Memory B cell (primary cell): ENCODE results near the gene BMPR2.
"Not testable (repeated sequence)": the region's sequence is repeated elsewhere in the genome, so short reads cannot be mapped to it uniquely, and the experiment has no call there.

Experiments
- ATAC-seq: fragments of 150-1000 bp; cut with Tn5 transposase; 2 replicates; pipeline ENCODE4 v1.10.0; 2021; ENCODE audit warnings: low read depth, mild to moderate bottlenecking, moderate library complexity
- DNase-seq, 2 donors: peaks; one replicate each; pipeline ENCODE4 v3.0.0; 2022; ENCODE audit warnings: low spot score in 2 of 2
- H3K27ac Mint-ChIP-seq: one replicate; pipeline ENCODE4 v1.8.0; 2022; ENCODE audit warnings: mild to moderate bottlenecking, moderate library complexity, mixed read lengths
- H3K27me3 Mint-ChIP-seq: one replicate; pipeline ENCODE4 v1.8.0; 2022; ENCODE audit warnings: mixed read lengths
- H3K36me3 Mint-ChIP-seq: one replicate; pipeline ENCODE4 v1.8.0; 2022; ENCODE audit warnings: mild to moderate bottlenecking, mixed read lengths
- H3K4me1 Mint-ChIP-seq: one replicate; pipeline ENCODE4 v1.8.0; 2022; ENCODE audit warnings: mixed read lengths
- H3K4me3 Mint-ChIP-seq: one replicate; pipeline ENCODE4 v1.8.0; 2022; ENCODE audit warnings: mild to moderate bottlenecking, moderate library complexity, mixed read lengths
- H3K9me3 Mint-ChIP-seq: one replicate; pipeline ENCODE4 v1.8.0; 2022; ENCODE audit warnings: mixed read lengths

Gene BMPR2

DNA sequence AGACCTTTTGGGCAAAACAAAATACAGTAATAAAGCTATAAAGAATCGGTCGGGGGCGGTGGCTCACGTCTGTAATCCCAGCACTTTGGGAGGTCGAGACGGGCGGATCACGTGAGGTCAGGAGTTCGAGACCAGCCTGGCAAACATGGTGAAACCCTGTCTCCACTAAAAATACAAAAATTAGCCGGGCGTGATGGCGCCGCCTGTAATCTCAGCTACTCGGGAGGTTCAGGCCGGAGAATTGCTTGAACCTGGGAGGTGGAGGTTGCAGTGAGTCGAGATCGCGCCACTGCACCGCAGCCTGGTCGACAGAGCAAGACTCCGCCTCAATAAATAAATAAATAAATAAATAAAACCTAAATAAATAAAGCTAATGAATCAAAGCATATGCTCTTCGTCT lies 1.7 kb upstream of the BMPR2 start:
- peak overlapping the region; percentile 96 for H3K4me3 Mint-ChIP-seq
- not testable (repeated sequence) for ATAC-seq, H3K9me3 Mint-ChIP-seq, H3K36me3 Mint-ChIP-seq, H3K27me3 Mint-ChIP-seq, H3K27ac Mint-ChIP-seq, DNase-seq
- H3K4me1 Mint-ChIP-seq, result peaks cover 17% of the 10 kb centered on the region

DNA sequence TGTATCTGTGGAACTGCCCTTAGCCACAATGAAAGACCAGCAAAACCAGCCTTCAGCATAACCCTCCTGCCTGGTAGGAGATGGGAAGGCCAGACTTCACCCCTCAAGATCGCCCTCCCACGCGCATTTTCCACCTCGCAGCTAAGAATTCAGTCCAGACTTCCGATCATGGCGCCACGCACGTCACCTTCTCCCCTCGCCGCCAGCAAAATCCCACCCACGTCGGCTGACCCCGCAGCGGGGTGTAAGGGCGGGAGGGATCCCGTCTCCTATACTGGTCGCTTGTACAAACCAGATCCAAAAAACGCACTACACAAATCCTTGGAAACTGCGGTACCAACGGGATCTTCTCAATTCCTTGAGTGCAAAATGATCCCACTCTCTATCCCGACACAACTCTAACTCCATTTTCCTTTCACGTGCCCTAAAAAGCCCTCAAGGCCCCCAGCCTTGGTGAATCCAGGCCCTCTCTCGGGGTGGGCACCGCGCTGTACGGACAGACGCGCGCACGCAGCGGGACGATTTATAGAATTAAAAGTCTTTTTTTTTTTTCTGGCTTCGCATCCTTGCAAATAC lies 1.0 kb upstream of the BMPR2 start:
- peak overlapping the region; percentile 96 for H3K4me3 Mint-ChIP-seq
- peaks cover 21% of the 10 kb centered on the region for H3K4me1 Mint-ChIP-seq
- no peaks in the 10 kb centered on the region for H3K36me3 Mint-ChIP-seq
- H3K9me3 Mint-ChIP-seq, result no peaks in the 10 kb centered on the region
- H3K27ac Mint-ChIP-seq, result peak overlapping the region; percentile 67
- peak in 1 of 2 donors; percentile 22 for DNase-seq
- no peak for ATAC-seq
- H3K27me3 Mint-ChIP-seq, result no peaks in the 10 kb centered on the region

DNA sequence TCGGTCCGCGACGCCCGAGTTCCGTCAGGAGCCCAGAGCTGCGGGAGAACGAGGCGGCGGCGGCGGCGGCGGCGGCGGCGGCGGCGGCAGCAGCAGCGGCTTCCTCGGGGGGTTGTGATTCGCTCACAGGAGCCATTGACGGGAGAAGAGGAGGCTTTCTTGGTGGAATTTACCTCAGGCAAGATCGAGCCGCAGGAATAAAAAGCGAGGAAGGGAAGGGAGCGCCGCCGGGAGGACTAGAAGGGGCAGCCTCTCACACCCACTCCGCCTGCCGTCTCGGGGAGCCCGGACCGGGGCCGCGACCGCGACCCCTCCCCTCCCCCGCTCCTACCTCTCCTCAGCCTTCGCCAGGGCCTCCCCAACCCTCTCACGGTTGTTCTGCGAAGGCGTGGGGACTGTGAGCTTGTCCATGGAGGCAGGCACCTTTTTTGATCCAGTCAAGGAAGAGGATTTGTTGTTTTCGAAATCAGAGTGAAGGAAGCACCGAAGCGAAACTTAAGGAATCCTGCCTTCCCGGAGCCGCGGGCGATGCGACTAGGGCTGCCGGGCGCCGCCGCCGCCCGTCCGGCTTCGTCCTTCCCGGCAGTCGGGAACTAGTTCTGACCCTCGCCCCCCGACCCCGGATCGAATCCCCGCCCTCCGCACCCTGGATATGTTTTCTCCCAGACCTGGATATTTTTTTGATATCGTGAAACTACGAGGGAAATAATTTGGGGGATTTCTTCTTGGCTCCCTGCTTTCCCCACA lies 506 bp downstream of the BMPR2 start:
- no peaks in the 10 kb centered on the region for H3K27me3 Mint-ChIP-seq
- ATAC-seq (peak; percentile 37), DNase-seq (no peak)
- H3K4me1 Mint-ChIP-seq, result peaks cover 24% of the 10 kb centered on the region
- H3K27ac Mint-ChIP-seq, result peak overlapping the region; percentile 67
- no peaks in the 10 kb centered on the region for H3K36me3 Mint-ChIP-seq
- H3K4me3 Mint-ChIP-seq, result peak overlapping the region; percentile 96
- H3K9me3 Mint-ChIP-seq, result no peaks in the 10 kb centered on the region

DNA sequence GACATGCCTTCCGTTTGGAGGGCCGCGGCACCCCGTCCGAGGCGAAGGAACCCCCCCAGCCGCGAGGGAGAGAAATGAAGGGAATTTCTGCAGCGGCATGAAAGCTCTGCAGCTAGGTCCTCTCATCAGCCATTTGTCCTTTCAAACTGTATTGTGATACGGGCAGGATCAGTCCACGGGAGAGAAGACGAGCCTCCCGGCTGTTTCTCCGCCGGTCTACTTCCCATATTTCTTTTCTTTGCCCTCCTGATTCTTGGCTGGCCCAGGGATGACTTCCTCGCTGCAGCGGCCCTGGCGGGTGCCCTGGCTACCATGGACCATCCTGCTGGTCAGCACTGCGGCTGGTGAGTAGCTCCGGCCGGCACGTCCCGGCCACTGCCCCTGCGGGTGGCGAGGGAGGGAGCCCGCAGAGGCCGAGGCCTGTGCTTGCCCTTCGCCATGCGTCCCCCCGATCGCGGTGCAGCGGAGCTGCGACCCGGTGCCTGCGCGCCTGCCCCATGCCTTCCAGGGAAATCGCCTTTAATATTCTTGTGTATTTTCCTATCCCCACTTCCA lies 1.2 kb downstream of the BMPR2 start:
- H3K36me3 Mint-ChIP-seq, result no peaks in the 10 kb centered on the region
- peak overlapping the region; percentile 96 for H3K4me3 Mint-ChIP-seq
- no peaks in the 10 kb centered on the region for H3K9me3 Mint-ChIP-seq
- peak overlapping the region; percentile 67 for H3K27ac Mint-ChIP-seq
- DNase-seq (no peak), ATAC-seq (no peak)
- peaks cover 24% of the 10 kb centered on the region for H3K4me1 Mint-ChIP-seq
- no peaks in the 10 kb centered on the region for H3K27me3 Mint-ChIP-seq

DNA sequence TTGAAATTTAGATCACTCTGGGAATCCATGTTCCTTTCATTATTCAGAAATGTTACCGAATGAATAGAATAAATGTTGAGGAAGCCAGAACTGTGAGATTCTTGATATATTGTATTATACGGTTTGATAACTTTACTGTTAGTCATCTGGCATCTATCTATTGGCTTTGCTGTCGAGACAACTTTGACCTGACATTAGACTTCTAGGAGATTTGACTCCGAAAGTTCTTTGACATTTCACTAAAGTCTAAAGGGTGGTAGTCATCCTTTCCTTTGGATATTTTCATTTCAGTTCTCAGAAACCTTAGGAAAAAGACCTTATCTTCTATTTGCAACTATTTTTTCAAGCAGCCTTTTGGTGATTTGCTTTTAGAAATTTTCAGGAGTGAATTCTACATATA lies 1.9 kb downstream of the BMPR2 start:
- Mint-ChIP-seq H3K27ac (peak overlapping the region; percentile 67), H3K27me3 (no peaks in the 10 kb centered on the region), H3K4me1 (peaks cover 24% of the 10 kb centered on the region), H3K36me3 (no peaks in the 10 kb centered on the region), H3K4me3 (peak overlapping the region; percentile 96), H3K9me3 (no peaks in the 10 kb centered on the region)
- DNase-seq, result no peak
- ATAC-seq, result no peak

DNA sequence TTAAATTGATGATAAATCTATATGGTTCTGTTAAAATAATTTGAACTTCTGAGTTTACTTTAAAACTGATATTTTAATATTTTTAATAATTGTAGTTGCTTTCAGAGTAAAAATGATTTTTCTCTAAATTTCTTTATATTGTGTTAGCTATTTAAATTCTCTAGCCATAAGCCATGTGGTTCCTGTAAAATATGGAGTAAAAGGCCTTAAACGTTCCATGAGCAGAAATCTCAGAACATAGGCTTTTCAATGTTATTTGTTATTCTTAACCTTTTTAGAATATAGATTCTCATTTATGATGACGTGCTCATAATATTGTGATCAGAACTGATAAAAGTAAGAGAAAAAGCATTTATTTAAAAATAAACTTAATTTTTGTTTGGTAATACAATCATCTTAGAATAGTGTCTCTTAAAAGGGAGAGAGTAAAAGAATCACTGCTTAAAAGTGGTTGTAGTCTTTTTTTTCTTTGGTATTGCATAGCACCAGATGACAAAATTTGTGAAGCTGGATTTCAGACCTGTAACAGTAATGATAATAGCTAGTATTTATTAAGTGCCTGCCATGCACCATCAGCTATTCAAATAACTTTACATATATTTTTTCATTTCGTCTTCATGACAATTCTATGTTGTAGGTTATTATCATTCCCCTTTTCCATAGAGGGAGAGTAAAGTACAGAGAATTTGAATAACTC lies 2.7 kb downstream of the BMPR2 start:
- peak overlapping the region; percentile 47 for H3K4me3 Mint-ChIP-seq
- DNase-seq, result no peak
- H3K27ac Mint-ChIP-seq, result peak overlapping the region; percentile 67
- no peak for ATAC-seq
- no peaks in the 10 kb centered on the region for H3K36me3 Mint-ChIP-seq
- H3K27me3 Mint-ChIP-seq, result no peaks in the 10 kb centered on the region
- H3K9me3 Mint-ChIP-seq, result no peaks in the 10 kb centered on the region
- peaks cover 24% of the 10 kb centered on the region for H3K4me1 Mint-ChIP-seq

DNA sequence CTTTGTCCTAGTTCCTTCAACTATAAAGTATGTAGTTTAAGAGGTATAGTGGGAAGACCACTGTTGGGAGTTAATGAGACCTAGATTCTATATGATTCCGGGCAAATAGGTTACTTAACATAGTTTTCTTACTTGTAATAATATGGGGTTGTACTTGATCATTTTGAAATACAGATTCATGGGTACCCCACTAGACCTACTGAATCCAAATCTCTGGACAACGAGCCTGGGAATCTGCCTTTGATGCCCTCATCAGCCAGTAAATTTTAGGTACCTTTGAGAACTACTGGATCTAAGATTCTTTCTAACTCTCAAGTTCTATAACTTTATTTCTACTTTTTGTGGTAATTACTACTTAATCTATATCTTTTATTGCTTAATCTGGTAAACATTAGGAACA lies 6.6 kb downstream of the BMPR2 start:
- H3K27me3 Mint-ChIP-seq, result no peaks in the 10 kb centered on the region
- H3K27ac Mint-ChIP-seq, result no peak overlapping the region
- peaks cover 33% of the 10 kb centered on the region for H3K4me1 Mint-ChIP-seq
- peaks cover 1% of the 10 kb centered on the region for H3K36me3 Mint-ChIP-seq
- H3K4me3 Mint-ChIP-seq, result no peak overlapping the region
- DNase-seq (no peak), ATAC-seq (no peak)
- H3K9me3 Mint-ChIP-seq, result no peaks in the 10 kb centered on the region

DNA sequence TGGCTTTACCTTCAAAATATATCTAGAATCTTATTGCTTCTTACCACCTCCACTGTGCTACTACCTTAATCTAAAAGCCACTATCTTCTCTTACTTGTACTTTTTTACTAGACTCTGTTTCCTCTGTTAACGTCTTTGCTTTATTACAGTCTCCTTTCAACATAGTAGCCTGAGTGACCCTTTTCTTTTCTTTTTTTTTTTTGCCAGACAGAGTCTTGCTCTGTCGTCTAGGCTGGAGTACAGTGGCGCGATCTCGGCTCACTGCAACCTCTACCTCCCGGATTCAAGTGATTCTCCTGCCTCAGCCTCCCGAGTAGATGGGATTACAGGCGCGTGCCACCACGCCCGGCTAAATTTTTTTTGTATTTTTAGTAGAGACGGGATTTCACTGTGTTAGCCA lies 10.4 kb downstream of the BMPR2 start:
- H3K27ac Mint-ChIP-seq, H3K36me3 Mint-ChIP-seq, H3K9me3 Mint-ChIP-seq, ATAC-seq, H3K4me3 Mint-ChIP-seq, H3K27me3 Mint-ChIP-seq, DNase-seq: not testable (repeated sequence)
- peaks cover 16% of the 10 kb centered on the region for H3K4me1 Mint-ChIP-seq

DNA sequence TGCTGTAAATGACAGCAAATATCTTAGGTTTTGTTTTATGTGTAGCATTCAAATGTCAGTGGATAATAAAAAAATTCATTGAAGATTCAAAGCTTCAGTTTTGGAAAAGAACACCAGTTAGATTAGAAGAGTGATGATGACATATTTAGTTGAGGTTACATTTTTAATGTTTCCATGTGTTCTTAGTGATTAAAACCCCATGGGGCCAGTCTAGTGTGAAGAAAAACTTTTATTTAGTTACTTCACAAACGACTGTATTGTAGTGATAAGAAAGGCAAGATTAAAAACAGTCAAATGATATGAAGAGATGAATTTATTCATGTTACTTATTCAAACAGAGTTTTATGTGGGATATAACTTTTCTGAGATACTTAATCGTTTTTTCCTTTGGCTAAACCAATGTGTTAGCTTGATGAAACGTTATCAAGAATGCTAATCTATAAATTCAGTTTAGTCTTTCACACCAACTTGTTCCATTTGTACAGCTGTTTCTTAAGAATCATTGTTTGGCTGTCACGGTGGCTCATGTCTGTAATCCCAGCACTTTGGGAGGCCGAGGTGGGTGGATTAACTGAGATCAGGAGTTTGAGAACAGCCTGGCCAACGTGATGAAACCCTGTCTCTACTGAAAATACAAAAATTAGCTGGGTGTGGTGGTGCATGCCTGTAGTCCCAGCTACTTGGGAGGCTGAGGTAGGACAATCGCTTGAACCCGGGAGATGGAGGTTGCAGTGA lies 11.6 kb downstream of the BMPR2 start:
- ATAC-seq, result no peak
- no peak overlapping the region for H3K27ac Mint-ChIP-seq
- peaks cover 1% of the 10 kb centered on the region for H3K36me3 Mint-ChIP-seq
- peaks cover 16% of the 10 kb centered on the region for H3K4me1 Mint-ChIP-seq
- no peaks in the 10 kb centered on the region for H3K9me3 Mint-ChIP-seq
- no peak for DNase-seq
- no peak overlapping the region for H3K4me3 Mint-ChIP-seq
- no peaks in the 10 kb centered on the region for H3K27me3 Mint-ChIP-seq

DNA sequence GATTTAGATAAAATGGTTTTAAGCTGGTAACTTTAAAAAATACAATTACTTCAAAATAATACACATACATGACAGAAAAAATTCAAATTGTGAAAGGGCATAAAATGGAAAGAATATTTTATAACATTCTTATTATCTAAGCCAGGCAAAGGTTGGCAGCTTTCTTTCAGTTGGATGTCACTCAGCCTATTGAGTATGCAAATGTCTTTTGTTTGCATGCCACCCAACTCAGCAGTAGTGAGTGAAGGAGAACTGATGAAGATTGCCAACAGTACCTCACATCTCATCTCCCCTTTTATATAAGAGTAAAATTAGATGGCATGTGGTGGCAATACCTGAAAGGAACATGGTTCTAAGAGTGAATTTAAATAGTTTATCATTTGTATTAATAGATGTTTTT lies 24.8 kb downstream of the BMPR2 start:
- no peak overlapping the region for H3K27ac Mint-ChIP-seq
- no peak overlapping the region for H3K4me3 Mint-ChIP-seq
- no peaks in the 10 kb centered on the region for H3K9me3 Mint-ChIP-seq
- peak; percentile 54 for ATAC-seq
- H3K36me3 Mint-ChIP-seq, result no peaks in the 10 kb centered on the region
- no peaks in the 10 kb centered on the region for H3K27me3 Mint-ChIP-seq
- no peak for DNase-seq
- peaks cover 9% of the 10 kb centered on the region for H3K4me1 Mint-ChIP-seq

DNA sequence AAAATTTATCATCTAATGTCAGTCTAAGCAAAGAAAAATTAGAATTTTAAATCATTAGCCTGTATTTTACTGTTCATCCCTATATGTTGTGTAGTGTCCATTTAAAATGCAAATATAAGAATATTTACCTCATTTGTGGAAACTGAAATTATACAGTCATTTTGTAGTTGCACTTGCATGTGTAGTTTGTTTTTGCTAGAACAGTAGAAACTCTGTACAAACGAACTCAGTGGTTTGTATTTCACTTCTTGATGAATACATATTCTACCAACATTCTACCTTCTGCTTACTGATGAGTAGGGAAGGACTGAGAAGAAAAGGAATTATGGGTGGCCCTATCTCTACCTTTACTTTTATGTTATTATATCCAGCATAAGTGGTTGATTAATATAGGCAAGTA lies 29.7 kb downstream of the BMPR2 start:
- Mint-ChIP-seq H3K36me3 (no peaks in the 10 kb centered on the region), H3K4me3 (no peak overlapping the region), H3K27ac (no peak overlapping the region), H3K27me3 (no peaks in the 10 kb centered on the region), H3K4me1 (peaks cover 2% of the 10 kb centered on the region), H3K9me3 (no peaks in the 10 kb centered on the region)
- DNase-seq (no peak), ATAC-seq (no peak)

DNA sequence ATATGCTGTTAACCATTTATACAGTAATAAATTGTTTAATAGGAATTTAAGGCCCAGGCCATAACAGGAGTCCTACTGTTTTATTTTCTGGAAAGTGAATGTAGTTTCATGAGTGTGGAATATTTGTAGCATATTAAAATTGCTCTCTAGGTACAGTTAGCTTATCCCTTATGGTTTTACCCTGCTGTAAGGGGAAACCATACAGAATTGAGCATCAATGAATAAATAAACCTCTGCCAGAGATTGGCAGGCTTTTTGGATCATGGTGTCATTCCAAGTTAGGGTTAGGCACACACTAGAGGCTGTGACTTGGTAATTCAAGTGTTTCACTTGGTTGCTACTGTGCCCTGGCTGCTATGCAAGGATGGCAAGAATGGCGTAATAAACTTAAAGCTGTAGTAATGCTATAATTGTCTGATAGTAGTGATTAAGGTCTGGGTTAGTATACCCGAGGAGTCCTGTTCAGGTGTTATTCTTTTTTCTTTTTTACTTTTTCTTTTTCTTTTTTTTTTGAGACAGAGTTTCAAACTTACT lies 30.4 kb downstream of the BMPR2 start:
- peaks cover 2% of the 10 kb centered on the region for H3K4me1 Mint-ChIP-seq

DNA sequence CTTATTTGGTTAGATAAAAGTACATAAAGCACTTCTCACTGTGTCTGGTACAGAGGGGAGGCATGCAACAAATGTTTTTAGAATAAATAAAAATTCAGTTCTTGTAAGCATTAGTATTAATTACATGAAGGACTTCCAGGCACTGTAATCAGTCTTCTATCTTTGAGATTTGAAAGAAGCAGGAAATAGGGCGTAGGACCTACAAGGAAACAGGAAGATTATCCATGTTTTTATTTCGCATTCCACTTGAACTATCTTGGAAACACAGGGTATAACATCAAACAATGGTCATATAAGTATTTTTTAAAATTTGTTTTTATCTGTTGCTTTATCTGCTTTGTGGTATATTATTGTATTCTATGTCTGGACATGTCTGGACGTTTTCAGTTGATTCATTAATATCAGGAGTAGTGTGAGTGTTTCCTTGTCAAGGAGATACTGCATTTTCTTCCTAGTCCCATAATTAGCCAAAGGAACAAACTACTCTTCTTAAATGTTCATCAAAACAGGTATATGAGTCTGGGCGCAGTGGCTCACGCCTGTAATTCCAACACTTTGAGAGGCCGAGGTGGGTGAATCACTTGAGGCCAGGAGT lies 32.5 kb downstream of the BMPR2 start:
- H3K36me3 Mint-ChIP-seq, result no peaks in the 10 kb centered on the region
- H3K4me1 Mint-ChIP-seq, result peaks cover 2% of the 10 kb centered on the region
- no peaks in the 10 kb centered on the region for H3K27me3 Mint-ChIP-seq
- no peak overlapping the region for H3K27ac Mint-ChIP-seq
- H3K9me3 Mint-ChIP-seq, result no peaks in the 10 kb centered on the region
- DNase-seq, result no peak
- no peak for ATAC-seq
- H3K4me3 Mint-ChIP-seq, result no peak overlapping the region

More for the DNA sequence above, 30.4 kb downstream of the BMPR2 start:
- no peak for DNase-seq
- H3K27ac Mint-ChIP-seq, result no peak overlapping the region
- ATAC-seq, result no peak
- H3K36me3 Mint-ChIP-seq, result no peaks in the 10 kb centered on the region
- H3K27me3 Mint-ChIP-seq, result no peaks in the 10 kb centered on the region
- no peaks in the 10 kb centered on the region for H3K9me3 Mint-ChIP-seq
- no peak overlapping the region for H3K4me3 Mint-ChIP-seq
